Measurements from ENCODE around the gene CCDC34. TPM values are rescaled to one million over a fixed set of nuclear protein-coding genes. Genes with fewer than 3 reads are reported as not detected.

The CCDC34 gene
- total RNA-seq, 1 experiment from 2014 or later, result 18.7 TPM

DNA sequence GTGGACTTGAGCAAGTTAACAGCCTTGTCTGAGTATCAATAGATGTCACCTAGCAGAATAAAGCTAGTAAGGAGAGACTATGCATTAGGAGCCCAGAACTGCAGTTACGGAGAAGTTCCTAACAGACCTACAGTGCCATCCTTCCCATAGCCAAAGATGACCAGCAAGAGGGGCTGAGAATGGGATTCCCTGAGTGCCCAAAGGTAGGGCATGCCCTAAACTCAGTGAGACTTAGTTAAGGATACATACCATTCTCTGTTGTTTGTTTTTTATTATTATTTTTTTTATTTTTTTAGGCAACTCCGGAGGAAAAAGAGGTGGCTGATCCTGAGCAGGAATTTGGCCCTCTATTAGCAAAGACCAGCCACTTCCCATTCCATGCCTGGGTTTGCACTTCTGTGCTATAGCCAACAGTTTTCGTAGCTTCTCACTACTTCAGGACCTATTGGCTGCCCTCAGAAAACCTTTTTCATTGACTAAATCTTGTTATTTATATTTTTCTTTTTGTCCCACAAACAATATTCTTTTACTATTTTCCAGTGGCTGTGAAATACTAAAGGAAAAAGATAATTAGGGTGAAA lies 33.3 kb upstream of the CCDC34 start:
- H3K9me3 ChIP-seq (ENCODE audit: control insufficient read depth in 1 of 2, insufficient read depth in 1 of 2, low read depth in 1 of 2, low read length in 2 of 2), result no peaks in the 10 kb centered on the region
- no peaks in the 10 kb centered on the region for H4K20me1 ChIP-seq (ENCODE audit: insufficient read depth)
- DNase-seq (ENCODE audit: low read depth, low spot score) (no peak), ATAC-seq (no peak)
- H3K4me3 ChIP-seq (replicated peaks in 1 of 2; ENCODE audit: low read depth in 1 of 2, low read length in 2 of 2), result no peak overlapping the region
- H3K27ac ChIP-seq (ENCODE audit: low read depth, low read length), result peak overlapping the region; percentile 33; the same call in 1 of the 2 replicates
- H3K79me2 ChIP-seq (ENCODE audit: insufficient read depth, low read length), result no peaks in the 10 kb centered on the region
- no peaks in the 10 kb centered on the region for H3K36me3 ChIP-seq (ENCODE audit: control insufficient read depth in 1 of 2, insufficient read depth in 2 of 2, low read length in 2 of 2)
- peak overlapping the region; percentile 22; the same call in 1 of the 2 replicates for H3K4me2 ChIP-seq (ENCODE audit: low read length)
- RAD21 ChIA-PET (ENCODE audit: low non-redundant PET in 1 of 2, low total read pairs in 2 of 2, uncharacterized antibody in 2 of 2, unreplicated experiment in 2 of 2), result no interaction called here
- H3K9ac ChIP-seq (ENCODE audit: low read length), result no peak overlapping the region
- BruUV-seq (replicated peaks), result no TSS peak
- POLR2A ChIA-PET, result no interaction called here
- no peaks in the 10 kb centered on the region for H3K27me3 ChIP-seq (ENCODE audit: insufficient read depth, low read length)
- H3K9me2 ChIP-seq (ENCODE audit: insufficient read depth), result no peaks in the 10 kb centered on the region
- CTCF ChIA-PET, result no interaction called here
- no peak overlapping the region for H2AFZ ChIP-seq (ENCODE audit: low read depth, low read length, poor library complexity, severe bottlenecking)
- H3K4me1 ChIP-seq (ENCODE audit: control insufficient read depth in 1 of 2, insufficient read depth in 2 of 2, low read length in 2 of 2), result peaks cover 31 to 32% of the 10 kb centered on the region in 2 experiments
- intact Hi-C loops (cut with micrococcal nuclease), result no loop called here
- TF ChIP-seq ZFX (IDR thresholded peaks at IDR 0.05), result no peak
- no peak for TF ChIP-seq EGR1 (IDR thresholded peaks at IDR 0.05; ENCODE audit: low read depth)
- no peak for TF ChIP-seq ATF3 (IDR thresholded peaks at IDR 0.05)
- no peak for TF ChIP-seq CEBPB (IDR thresholded peaks at IDR 0.05; ENCODE audit: low read depth)
- TF ChIP-seq, protein P1, sequence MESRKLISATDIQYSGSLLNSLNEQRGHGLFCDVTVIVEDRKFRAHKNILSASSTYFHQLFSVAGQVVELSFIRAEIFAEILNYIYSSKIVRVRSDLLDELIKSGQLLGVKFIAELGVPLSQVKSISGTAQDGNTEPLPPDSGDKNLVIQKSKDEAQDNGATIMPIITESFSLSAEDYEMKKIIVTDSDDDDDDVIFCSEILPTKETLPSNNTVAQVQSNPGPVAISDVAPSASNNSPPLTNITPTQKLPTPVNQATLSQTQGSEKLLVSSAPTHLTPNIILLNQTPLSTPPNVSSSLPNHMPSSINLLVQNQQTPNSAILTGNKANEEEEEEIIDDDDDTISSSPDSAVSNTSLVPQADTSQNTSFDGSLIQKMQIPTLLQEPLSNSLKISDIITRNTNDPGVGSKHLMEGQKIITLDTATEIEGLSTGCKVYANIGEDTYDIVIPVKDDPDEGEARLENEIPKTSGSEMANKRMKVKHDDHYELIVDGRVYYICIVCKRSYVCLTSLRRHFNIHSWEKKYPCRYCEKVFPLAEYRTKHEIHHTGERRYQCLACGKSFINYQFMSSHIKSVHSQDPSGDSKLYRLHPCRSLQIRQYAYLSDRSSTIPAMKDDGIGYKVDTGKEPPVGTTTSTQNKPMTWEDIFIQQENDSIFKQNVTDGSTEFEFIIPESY (IDR thresholded peaks at IDR 0.05; ENCODE audit: extremely low read depth, insufficient replicate concordance, low read length), result no peak
- no peak for TF ChIP-seq EZH2 (IDR thresholded peaks at IDR 0.05)
- no peak for TF ChIP-seq RAD21 (IDR thresholded peaks at IDR 0.05; ENCODE audit: low read depth)
- no peak for TF ChIP-seq SRF (IDR thresholded peaks at IDR 0.05; ENCODE audit: low read depth)
- no peak for TF ChIP-seq ELF1 (IDR thresholded peaks at IDR 0.05; ENCODE audit: borderline replicate concordance, low read depth)
- TF ChIP-seq SIN3A (IDR thresholded peaks at IDR 0.05; ENCODE audit: low read depth), result no peak
- TF ChIP-seq ZNF274 (IDR thresholded peaks at IDR 0.05; ENCODE audit: low read depth, low read length), result no peak
- no peak for TF ChIP-seq YY1 (IDR thresholded peaks at IDR 0.05; ENCODE audit: extremely low read depth, insufficient replicate concordance, low read depth, low read length)
- no peak for TF ChIP-seq POLR2AphosphoS5 (IDR thresholded peaks at IDR 0.05; ENCODE audit: low read depth, low read length)
- TF ChIP-seq REST (IDR thresholded peaks at IDR 0.05; ENCODE audit: low read depth), result no peak
- TF ChIP-seq CBX3 (IDR thresholded peaks at IDR 0.05; ENCODE audit: low read depth), result no peak

All from HCT116 (cell line).